Measurements from ENCODE around the gene ABCA13. TPM values are rescaled to one million over a fixed set of nuclear protein-coding genes. Genes with fewer than 3 reads are reported as not detected.

The ABCA13 gene
- total and polyA plus RNA-seq, 2 of the 4 experiments (the other 2 are of a cell fraction): under 0.01 to 0.07 TPM

- H2AFZ ChIP-seq (replicated peaks; ENCODE audit: low read length, poor library complexity): no peak overlapping the region
- ChIA-PET POLR2A (ENCODE audit: unreplicated experiment) (no interaction called here), CTCF (no interaction called here)
- dilution Hi-C loops (cut with HindIII; ENCODE audit: low sequenced_read_pairs, unreplicated experiment): no loop called here
- no peak overlapping the region for H2BK20ac ChIP-seq (ENCODE audit: low read depth, low read length)
- no peaks in the 10 kb centered on the region for H3K9me1 ChIP-seq (ENCODE audit: insufficient read depth, low read length)
- H2AK5ac ChIP-seq (ENCODE audit: low read depth, low read length): no peak overlapping the region
- in situ Hi-C loops (cut with MboI; ENCODE audit: low sequenced_read_pairs): no loop called here
- H3K27ac ChIP-seq (ENCODE audit: insufficient read depth, low read length): no peak overlapping the region
- H3K14ac ChIP-seq (replicated peaks; ENCODE audit: low read depth, low read length): no peak overlapping the region
- H3K36me3 ChIP-seq (ENCODE audit: control insufficient read depth, insufficient read depth, low read length): no peaks in the 10 kb centered on the region
- no peak for DNase-seq
- no peak overlapping the region for H2AK9ac ChIP-seq (replicated peaks; ENCODE audit: low read depth, low read length, poor library complexity)
- H3K23ac ChIP-seq (ENCODE audit: low read depth, low read length): no peak overlapping the region
- no peaks in the 10 kb centered on the region for H3K27me3 ChIP-seq (ENCODE audit: control insufficient read depth, insufficient read depth, low read length)
- H2BK15ac ChIP-seq (ENCODE audit: low read depth, low read length): no peak overlapping the region
- no peak overlapping the region for H3K9ac ChIP-seq (ENCODE audit: low read depth, low read length)
- intact Hi-C loops (cut with micrococcal nuclease): no loop called here
- no peaks in the 10 kb centered on the region for H4K20me1 ChIP-seq (ENCODE audit: insufficient read depth, low read length)
- no TSS peak for BruUV-seq (replicated peaks)
- no peak overlapping the region for H3K18ac ChIP-seq (ENCODE audit: low read depth, low read length)
- no peak overlapping the region for H3K4me3 ChIP-seq (ENCODE audit: insufficient read depth, low read depth, low read length)
- H2BK5ac ChIP-seq (ENCODE audit: low read depth, low read length, poor library complexity, severe bottlenecking): no peak overlapping the region
- no peak overlapping the region for H3K4me2 ChIP-seq (ENCODE audit: low read depth, low read length)
- H3K56ac ChIP-seq (ENCODE audit: extremely low read depth, insufficient read depth, low read length): no peak overlapping the region
- H4K91ac ChIP-seq (ENCODE audit: insufficient read depth, low read depth, low read length): no peak overlapping the region
- no peak overlapping the region for H4K8ac ChIP-seq (ENCODE audit: low read depth in 2 of 2, low read length in 2 of 2)
- TF ChIP-seq CEBPB (IDR thresholded peaks at IDR 0.05; ENCODE audit: low read depth, low read length) (no peak), RAD21 (IDR thresholded peaks at IDR 0.05; ENCODE audit: low read length) (no peak), POLR2A (IDR thresholded peaks at IDR 0.05; ENCODE audit: low read depth, low read length) (no peak), MXI1 (IDR thresholded peaks at IDR 0.05; ENCODE audit: borderline replicate concordance, low read depth, low read length) (no peak), RCOR1 (IDR thresholded peaks at IDR 0.05; ENCODE audit: insufficient replicate concordance, low read length) (no peak), FOS (IDR thresholded peaks at IDR 0.05; ENCODE audit: low read depth, low read length) (no peak), SMC3 (IDR thresholded peaks at IDR 0.05; ENCODE audit: low read depth, low read length) (no peak), ELK1 (IDR thresholded peaks at IDR 0.05; ENCODE audit: borderline replicate concordance, low read depth, low read length) (no peak), CTCF (conservative IDR thresholded peaks at IDR 0.05; ENCODE audit: low read depth, low read length) (no peak)
- WGBS, 2 experiments (ENCODE audit: extremely low coverage in 2 of 2, insufficient read length in 1 of 2): no CpG with 5 or more reads among the region's 2 CpGs
- H4K5ac ChIP-seq (ENCODE audit: low read depth, low read length): no peak overlapping the region
- no peak overlapping the region for H3K4ac ChIP-seq (ENCODE audit: low read depth, low read length)
- no peak for ATAC-seq (ENCODE audit: low read depth)
- H3K9me3 ChIP-seq (ENCODE audit: control insufficient read depth, insufficient read depth, low read length): no peaks in the 10 kb centered on the region
- no peak overlapping the region for H2BK120ac ChIP-seq (ENCODE audit: low read depth, low read length)
- H3K79me1 ChIP-seq (ENCODE audit: low read depth in 1 of 2, low read length in 2 of 2): no peaks in the 10 kb centered on the region
- no peaks in the 10 kb centered on the region for H3K4me1 ChIP-seq (ENCODE audit: control insufficient read depth, insufficient read depth, low read length)
Observed at GRCh38 chr7:48594349-48594748, 423.1 kb downstream of the ABCA13 start.
